Measurements from ENCODE around the gene DNM3.

GRCh38 chr1:171984850-171985485, 143.7 kb downstream of the DNM3 start:
- TF ChIP-seq CTCF (IDR thresholded peaks at IDR 0.05) (peak; percentile 70 to 80 (median 76)), POLR2A (IDR thresholded peaks at IDR 0.05) (no peak), EP300 (IDR thresholded peaks at IDR 0.05; ENCODE audit: low read depth) (no peak)
